ENCODE measurements around the gene APOBEC4.
"Not testable (repeated sequence)": the region's sequence is repeated elsewhere in the genome, so short reads cannot be mapped to it uniquely, and the experiment has no call there.

GRCh38 chr1:183679363-183679762 is 26.2 kb upstream of the APOBEC4 start:
- TF ChIP-seq, protein P1, sequence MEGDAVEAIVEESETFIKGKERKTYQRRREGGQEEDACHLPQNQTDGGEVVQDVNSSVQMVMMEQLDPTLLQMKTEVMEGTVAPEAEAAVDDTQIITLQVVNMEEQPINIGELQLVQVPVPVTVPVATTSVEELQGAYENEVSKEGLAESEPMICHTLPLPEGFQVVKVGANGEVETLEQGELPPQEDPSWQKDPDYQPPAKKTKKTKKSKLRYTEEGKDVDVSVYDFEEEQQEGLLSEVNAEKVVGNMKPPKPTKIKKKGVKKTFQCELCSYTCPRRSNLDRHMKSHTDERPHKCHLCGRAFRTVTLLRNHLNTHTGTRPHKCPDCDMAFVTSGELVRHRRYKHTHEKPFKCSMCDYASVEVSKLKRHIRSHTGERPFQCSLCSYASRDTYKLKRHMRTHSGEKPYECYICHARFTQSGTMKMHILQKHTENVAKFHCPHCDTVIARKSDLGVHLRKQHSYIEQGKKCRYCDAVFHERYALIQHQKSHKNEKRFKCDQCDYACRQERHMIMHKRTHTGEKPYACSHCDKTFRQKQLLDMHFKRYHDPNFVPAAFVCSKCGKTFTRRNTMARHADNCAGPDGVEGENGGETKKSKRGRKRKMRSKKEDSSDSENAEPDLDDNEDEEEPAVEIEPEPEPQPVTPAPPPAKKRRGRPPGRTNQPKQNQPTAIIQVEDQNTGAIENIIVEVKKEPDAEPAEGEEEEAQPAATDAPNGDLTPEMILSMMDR (IDR thresholded peaks at IDR 0.05): not testable (repeated sequence)
- not testable (repeated sequence) for TF ChIP-seq POLR2AphosphoS5, POLR2A (IDR thresholded peaks at IDR 0.05)

Data from stomach (tissue), 4 donors.